H9 (cell line): ENCODE data around the gene PPM1H. TPM values are rescaled to one million over a fixed set of nuclear protein-coding genes. Genes with fewer than 3 reads are reported as not detected.

ENCODE experiments used
- DNase-seq: peaks from one replicate; pipeline ENCODE4 v3.0.0-alpha.2; 2017
- H2AFZ ChIP-seq: one replicate; pipeline ENCODE4 v1.6.1; 2013; ENCODE audit warnings: mild to moderate bottlenecking, low read length, control low read depth, moderate library complexity
- H2AK5ac ChIP-seq: 2 replicates; pipeline ENCODE4 v1.6.1; 2013; ENCODE audit warnings: low read length, control low read depth, mixed read lengths; ENCODE audit not compliant: insufficient read length
- H2BK120ac ChIP-seq: one replicate; pipeline ENCODE4 v1.6.1; 2013; ENCODE audit warnings: low read depth, mild to moderate bottlenecking, low read length, control low read depth, inconsistent platforms; ENCODE audit not compliant: poor library complexity, severe bottlenecking
- H2BK12ac ChIP-seq: 2 replicates; pipeline ENCODE4 v1.6.1; 2013; ENCODE audit warnings: low read length, control low read depth, mixed read lengths, low read depth; ENCODE audit not compliant: insufficient read length
- H2BK15ac ChIP-seq: 2 replicates; pipeline ENCODE4 v1.6.1; 2013; ENCODE audit warnings: low read depth, low read length, control low read depth
- H2BK20ac ChIP-seq: one replicate; pipeline ENCODE4 v1.6.1; 2013; ENCODE audit warnings: low read depth, mild to moderate bottlenecking, low read length, control low read depth, inconsistent platforms; ENCODE audit not compliant: poor library complexity, severe bottlenecking
- H2BK5ac ChIP-seq: 2 replicates; pipeline ENCODE4 v1.6.1; 2013; ENCODE audit warnings: low read length, control low read depth, mixed read lengths; ENCODE audit not compliant: insufficient read length
- H3K14ac ChIP-seq: 2 replicates; pipeline ENCODE4 v1.6.1; 2013; ENCODE audit warnings: low read length, control low read depth; ENCODE audit not compliant: insufficient read depth
- H3K18ac ChIP-seq: 2 replicates; pipeline ENCODE4 v1.6.1; 2013; ENCODE audit warnings: low read depth, mild to moderate bottlenecking, mixed read lengths, low read length, control low read depth; ENCODE audit not compliant: insufficient read length
- H3K23ac ChIP-seq: 2 replicates; pipeline ENCODE4 v1.6.1; 2013; ENCODE audit warnings: low read length, control low read depth, mixed read lengths, low read depth; ENCODE audit not compliant: insufficient read length
- H3K23me2 ChIP-seq: 2 replicates; pipeline ENCODE4 v1.6.1; 2013; ENCODE audit warnings: low read depth, mild to moderate bottlenecking, mixed read lengths, low read length, control low read depth; ENCODE audit not compliant: insufficient read length, poor library complexity, severe bottlenecking
- H3K27ac ChIP-seq: 2 replicates; pipeline ENCODE4 v1.5.1; 2013; ENCODE audit warnings: low read length, control low read depth, mixed read lengths, low read depth; ENCODE audit not compliant: insufficient read length
- H3K27me3 ChIP-seq: 2 replicates; pipeline ENCODE4 v1.6.1; 2013; ENCODE audit warnings: low read length, control low read depth, inconsistent platforms; ENCODE audit not compliant: insufficient read depth
- H3K4ac ChIP-seq: 2 replicates; pipeline ENCODE4 v1.6.1; 2013; ENCODE audit warnings: low read depth, mild to moderate bottlenecking, control low read depth, inconsistent platforms, low read length, moderate library complexity
- H3K4me1 ChIP-seq: 2 replicates; pipeline ENCODE4 v1.6.1; 2013; ENCODE audit warnings: low read length, control low read depth, inconsistent platforms; ENCODE audit not compliant: insufficient read depth
- H3K4me2 ChIP-seq: 2 replicates; pipeline ENCODE4 v1.6.1; 2013; ENCODE audit warnings: low read length, control low read depth, mixed read lengths; ENCODE audit not compliant: insufficient read length, insufficient read depth
- H3K56ac ChIP-seq: 2 replicates; pipeline ENCODE4 v1.6.1; 2013; ENCODE audit warnings: low read depth, mild to moderate bottlenecking, mixed read lengths, low read length, control low read depth; ENCODE audit not compliant: insufficient read length
- H3K79me1 ChIP-seq: 2 replicates; pipeline ENCODE4 v1.6.1; 2013; ENCODE audit warnings: low read depth, mild to moderate bottlenecking, moderate library complexity, low read length, control low read depth, inconsistent platforms; ENCODE audit not compliant: insufficient read depth, poor library complexity, severe bottlenecking
- H3K79me2 ChIP-seq: 2 replicates; pipeline ENCODE4 v1.6.1; 2013; ENCODE audit warnings: low read length, control low read depth, inconsistent platforms; ENCODE audit not compliant: insufficient read depth
- H3K9ac ChIP-seq: 2 replicates; pipeline ENCODE4 v1.6.1; 2013; ENCODE audit warnings: low read length, control low read depth, mixed read lengths; ENCODE audit not compliant: insufficient read length; ENCODE audit errors: extremely low read depth
- H3K9me3 ChIP-seq: one replicate; pipeline ENCODE4 v1.6.1; 2013; ENCODE audit warnings: low read depth, low read length, inconsistent platforms; ENCODE audit not compliant: control insufficient read depth
- H3T11ph ChIP-seq: one replicate; pipeline ENCODE4 v1.6.1; 2013; ENCODE audit warnings: mild to moderate bottlenecking, low read length, control low read depth, inconsistent platforms
- H4K20me1 ChIP-seq: one replicate; pipeline ENCODE4 v1.6.1; 2013; ENCODE audit not compliant: control insufficient read depth, insufficient read length, insufficient read depth
- H4K5ac ChIP-seq: 2 replicates; pipeline ENCODE4 v1.6.1; 2013; ENCODE audit warnings: low read depth, mild to moderate bottlenecking, mixed read lengths, low read length, control low read depth; ENCODE audit not compliant: insufficient read length
- H4K8ac ChIP-seq: replicated peaks from 2 replicates; pipeline ENCODE4 v1.6.1; 2013; ENCODE audit warnings: low read length, control low read depth, mixed read lengths, low read depth; ENCODE audit not compliant: insufficient read length
- H4K91ac ChIP-seq: 2 replicates; pipeline ENCODE4 v1.6.1; 2013; ENCODE audit warnings: low read depth, mild to moderate bottlenecking, moderate library complexity, mixed read lengths, low read length, control low read depth; ENCODE audit not compliant: insufficient read length
- H3K27ac Mint-ChIP-seq, 3 experiments: 2 replicates in 2 of 3; 3 replicates in 1 of 3; pipeline ENCODE4 v1.8.0; 2020 to 2021; ENCODE audit warnings: mixed read lengths in 3 of 3, mild to moderate bottlenecking in 1 of 3, moderate library complexity in 1 of 3
- H3K27me3 Mint-ChIP-seq: 2 replicates; pipeline ENCODE4 v1.8.0; 2021; ENCODE audit warnings: low read depth, mild to moderate bottlenecking, moderate library complexity, mixed read lengths
- H3K36me3 Mint-ChIP-seq, 3 experiments: 2 replicates in 2 of 3; 3 replicates in 1 of 3; pipeline ENCODE4 v1.8.0; 2020 to 2021; ENCODE audit warnings: low read depth in 3 of 3, mixed read lengths in 3 of 3; ENCODE audit not compliant: insufficient read depth in 1 of 3
- H3K4me1 Mint-ChIP-seq, 2 experiments: 2 replicates each; pipeline ENCODE4 v1.8.0; 2020; ENCODE audit warnings: mixed read lengths in 2 of 2
- H3K4me3 Mint-ChIP-seq, 2 experiments: 2 replicates in 1 of 2; 3 replicates in 1 of 2; pipeline ENCODE4 v1.8.0; 2020 to 2021; ENCODE audit warnings: mild to moderate bottlenecking in 2 of 2, mixed read lengths in 2 of 2, moderate library complexity in 1 of 2
- H3K9me3 Mint-ChIP-seq, 2 experiments: 2 replicates in 1 of 2; 3 replicates in 1 of 2; pipeline ENCODE4 v1.8.0; 2020; ENCODE audit warnings: mild to moderate bottlenecking in 2 of 2, mixed read lengths in 2 of 2, moderate library complexity in 1 of 2
- CTCF ChIP-seq: fragments of 200-600 bp; sonication (generic); conservative IDR thresholded peaks from 3 replicates; pipeline ENCODE4 v1.8.0; 2021; ENCODE audit warnings: antibody characterized with exemption, mild to moderate bottlenecking
- WGBS: extraction: QIAGEN DNeasy Blood & Tissue Kit; methylation state at CpG from one replicate; pipeline ENCODE4 v1.1.7; 2013; ENCODE audit warnings: missing lambda C conversion rate, low lambda C conversion rate, mixed read lengths; ENCODE audit not compliant: insufficient read length; ENCODE audit errors: extremely low coverage; 5-methylcytosine and 5-hydroxymethylcytosine counted together
- total RNA-seq: library from RNA; stranded (reverse); gene quantifications from 2 replicates; pipeline ENCODE4 v1.2.1, GENCODE V29; 2021

PPM1H gene
- total RNA-seq, 1 experiment from 2014 or later = 22.1 TPM

- Histone ChIP-seq H3K56ac (no peak overlapping the region), H3K9me3 (no peaks in the 10 kb centered on the region), H3K14ac (no peak overlapping the region), H3K4me1 (no peaks in the 10 kb centered on the region), H3K9ac (no peak overlapping the region), H4K5ac (no peak overlapping the region), H2BK15ac (no peak overlapping the region), H4K20me1 (no peaks in the 10 kb centered on the region), H2BK12ac (no peak overlapping the region), H3K27me3 (no peaks in the 10 kb centered on the region), H2AFZ (no peak overlapping the region), H3K4me2 (no peak overlapping the region), H3K79me1 (no peaks in the 10 kb centered on the region), H2BK5ac (no peak overlapping the region), H2BK120ac (no peak overlapping the region), H3T11ph (no peak overlapping the region), H3K79me2 (no peaks in the 10 kb centered on the region), H2AK5ac (no peak overlapping the region), H4K91ac (no peak overlapping the region), H3K23ac (no peak overlapping the region), H3K23me2 (no peaks in the 10 kb centered on the region), H3K18ac (no peak overlapping the region), H2BK20ac (no peak overlapping the region), H4K8ac (no peak overlapping the region), H3K27ac (no peak overlapping the region), H3K4ac (no peak overlapping the region)
- no CpG with 5 or more reads among the region's 3 CpGs for WGBS
- Mint-ChIP-seq H3K36me3 (peaks cover 28 to 35% (median 32%) of the 10 kb centered on the region in 3 experiments), H3K9me3 (no peaks in the 10 kb centered on the region), H3K4me3 (no peak overlapping the region), H3K27me3 (no peaks in the 10 kb centered on the region), H3K4me1 (peaks cover 5% of the 10 kb centered on the region in 2 experiments; a peak in 3 of 4 replicates), H3K27ac (no peak overlapping the region)
- DNase-seq = no peak
- TF ChIP-seq CTCF = no peak
Observed at GRCh38 chr12:62694116-62694515, 240.8 kb downstream of the PPM1H start.
